SH-SY5Y (cell line): ENCODE results near the gene SORCS1.

Experiments used
- GATA2 ChIP-seq: IDR thresholded peaks from 2 replicates; pipeline ENCODE4 v1.6.1; 2011; ENCODE audit warnings: mild to moderate bottlenecking, low read depth, low read length
- GATA3 ChIP-seq: IDR thresholded peaks from 2 replicates; pipeline ENCODE4 v1.6.1; 2011; ENCODE audit warnings: low read depth, mild to moderate bottlenecking, low read length, moderate library complexity

DNA sequence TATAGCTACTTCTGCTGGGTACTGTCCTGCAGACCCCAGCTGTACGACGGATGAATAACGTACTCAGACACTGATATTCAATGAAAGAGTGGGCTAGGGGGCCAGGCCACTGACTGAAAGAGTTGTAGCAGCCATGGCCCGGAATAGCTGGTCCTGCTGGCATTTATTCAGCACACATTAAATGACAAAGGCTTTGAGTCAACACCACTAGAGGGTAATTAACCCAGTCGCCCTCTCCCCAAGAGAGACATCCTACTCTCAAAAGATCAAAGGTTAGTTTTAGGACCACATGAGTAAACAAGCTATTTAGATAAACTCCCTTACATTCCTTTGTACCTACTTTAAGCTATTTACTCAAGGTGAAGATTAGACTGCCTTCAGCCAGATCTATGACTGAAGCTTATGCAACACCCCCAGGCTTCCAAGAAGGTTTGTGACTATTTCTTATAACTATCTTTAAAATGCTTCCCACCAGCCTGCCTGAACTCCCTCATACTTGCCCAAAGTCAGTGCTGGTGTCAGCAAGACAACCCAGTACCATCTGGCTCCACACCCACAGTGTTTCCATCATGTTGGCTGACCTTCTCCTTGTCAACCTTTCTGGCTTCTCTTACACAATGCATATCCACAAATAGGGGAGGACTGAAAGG lies 629.1 kb downstream of the SORCS1 start:
- no peak for TF ChIP-seq GATA3
- TF ChIP-seq GATA2 = no peak
